Neuronal stem cell (in vitro differentiated cells): Measurements from ENCODE around the gene TMED10. TPM values are rescaled to one million over a fixed set of nuclear protein-coding genes. Genes with fewer than 3 reads are reported as not detected.

Source experiments
- DNase-seq: peaks from one replicate; pipeline ENCODE4 v3.0.0-alpha.2; 2013; ENCODE audit warnings: low spot score
- H2AFZ ChIP-seq: one replicate; pipeline ENCODE4 v1.6.1; 2013; ENCODE audit warnings: mild to moderate bottlenecking, low read length, inconsistent platforms
- H2AK5ac ChIP-seq: 2 replicates; pipeline ENCODE4 v1.6.1; 2013; ENCODE audit warnings: low read depth, mild to moderate bottlenecking, inconsistent platforms, low read length, moderate library complexity, mixed read lengths
- H2BK120ac ChIP-seq: 2 replicates; pipeline ENCODE4 v1.6.1; 2013; ENCODE audit warnings: low read depth, mild to moderate bottlenecking, inconsistent platforms, low read length, moderate library complexity, mixed read lengths
- H2BK12ac ChIP-seq: one replicate; pipeline ENCODE4 v1.6.1; 2013; ENCODE audit warnings: low read length, inconsistent platforms
- H2BK15ac ChIP-seq: 2 replicates; pipeline ENCODE4 v1.6.1; 2013; ENCODE audit warnings: mild to moderate bottlenecking, low read length, inconsistent platforms, mixed read lengths
- H2BK5ac ChIP-seq: one replicate; pipeline ENCODE4 v1.6.1; 2013; ENCODE audit warnings: inconsistent platforms, mild to moderate bottlenecking, low read length, moderate library complexity
- H3K14ac ChIP-seq: one replicate; pipeline ENCODE4 v1.6.1; 2013; ENCODE audit warnings: low read length, inconsistent platforms
- H3K18ac ChIP-seq: 2 replicates; pipeline ENCODE4 v1.6.1; 2013; ENCODE audit warnings: low read length, inconsistent platforms
- H3K23ac ChIP-seq: 2 replicates; pipeline ENCODE4 v1.6.1; 2013; ENCODE audit warnings: low read depth, mild to moderate bottlenecking, mixed read lengths, low read length, inconsistent platforms; ENCODE audit not compliant: poor library complexity
- H3K27ac ChIP-seq: replicated peaks from 3 replicates; pipeline ENCODE4 v1.5.1; 2013; ENCODE audit warnings: low read length, inconsistent platforms
- H3K27me3 ChIP-seq, 3 experiments: 2 replicates each; pipeline ENCODE4 v1.6.1; 2013; ENCODE audit warnings: low read length in 3 of 3, mild to moderate bottlenecking in 2 of 3, inconsistent platforms in 1 of 3, low read depth in 1 of 3, mixed read lengths in 1 of 3, moderate library complexity in 1 of 3; ENCODE audit not compliant: control insufficient read depth in 3 of 3, insufficient read depth in 3 of 3
- H3K36me3 ChIP-seq, 2 donors: replicated peaks in 1 of 2; 2 replicates each; pipeline ENCODE4 v1.6.1; 2013; ENCODE audit warnings: low read length in 2 of 2; ENCODE audit not compliant: control insufficient read depth in 2 of 2, insufficient read depth in 2 of 2
- H3K4ac ChIP-seq: 2 replicates; pipeline ENCODE4 v1.6.1; 2013; ENCODE audit warnings: inconsistent platforms, mild to moderate bottlenecking, low read length, moderate library complexity
- H3K4me1 ChIP-seq, 2 donors: 1 replicate in 1 of 2; 2 replicates in 1 of 2; pipeline ENCODE4 v1.6.1; 2013; ENCODE audit warnings: low read length in 2 of 2, low read depth in 1 of 2; ENCODE audit not compliant: control insufficient read depth in 2 of 2, insufficient read depth in 1 of 2
- H3K4me2 ChIP-seq: one replicate; pipeline ENCODE4 v1.6.1; 2013; ENCODE audit warnings: mild to moderate bottlenecking, low read length, inconsistent platforms; ENCODE audit not compliant: insufficient read depth, poor library complexity, severe bottlenecking
- H3K4me3 ChIP-seq, 2 donors: 2 replicates each; pipeline ENCODE4 v1.5.1; 2013; ENCODE audit warnings: low read length in 2 of 2, mild to moderate bottlenecking in 2 of 2, inconsistent platforms in 1 of 2, moderate library complexity in 1 of 2
- H3K79me1 ChIP-seq: one replicate; pipeline ENCODE4 v1.6.1; 2013; ENCODE audit warnings: low read depth, mild to moderate bottlenecking, inconsistent platforms, low read length, moderate library complexity
- H3K9ac ChIP-seq: one replicate; pipeline ENCODE4 v1.6.1; 2013; ENCODE audit warnings: mild to moderate bottlenecking, low read depth, low read length, inconsistent platforms; ENCODE audit not compliant: poor library complexity
- H3K9me3 ChIP-seq, 2 donors: replicated peaks in 1 of 2; 2 replicates each; pipeline versions ENCODE3 to v1.6.1; 2013; ENCODE audit warnings: low read length in 2 of 2, mild to moderate bottlenecking in 2 of 2, inconsistent platforms in 1 of 2, low read depth in 1 of 2, mixed read lengths in 1 of 2, moderate library complexity in 1 of 2; ENCODE audit not compliant: control insufficient read depth in 2 of 2, insufficient read depth in 1 of 2
- H4K8ac ChIP-seq: one replicate; pipeline ENCODE4 v1.6.1; 2013; ENCODE audit warnings: low read depth, mild to moderate bottlenecking, inconsistent platforms, low read length, moderate library complexity
- H4K91ac ChIP-seq: one replicate; pipeline ENCODE4 v1.6.1; 2013; ENCODE audit warnings: low read length, low read depth, mild to moderate bottlenecking, inconsistent platforms; ENCODE audit not compliant: poor library complexity
- WGBS, 2 donors: extraction: QIAGEN DNeasy Blood & Tissue Kit; methylation state at CpG; one replicate each; pipeline ENCODE4 v1.1.7; 2013; ENCODE audit warnings: missing lambda C conversion rate in 2 of 2, mixed read lengths in 1 of 2; ENCODE audit not compliant: insufficient read length in 2 of 2, insufficient replicate concordance in 1 of 2; ENCODE audit errors: extremely low coverage in 2 of 2; 5-methylcytosine and 5-hydroxymethylcytosine counted together
- small RNA-seq: library from polyadenylated mRNA; stranded (forward); fragments of <200 nt; extraction: miRNeasy Mini kit (QIAGEN cat#:217004); gene quantifications from one replicate; pipeline ENCODE3, GENCODE V24; 2013; ENCODE audit not compliant: insufficient read depth

Gene TMED10

GRCh38 chr14:75083271-75083670 lies 93.1 kb downstream of the TMED10 start:
- Histone ChIP-seq H2BK5ac (no peak overlapping the region), H2AFZ (no peak overlapping the region), H3K36me3 (peaks cover 25 to 58% of the 10 kb centered on the region in 2 donors), H2BK15ac (no peak overlapping the region), H3K4me1 (no peaks in the 10 kb centered on the region), H3K9me3 (no peaks in the 10 kb centered on the region), H2BK120ac (no peak overlapping the region), H2AK5ac (no peak overlapping the region), H3K4me2 (no peak overlapping the region), H3K14ac (no peak overlapping the region), H3K27me3 (no peaks in the 10 kb centered on the region), H3K23ac (no peak overlapping the region), H3K27ac (no peak overlapping the region), H4K91ac (no peak overlapping the region), H3K4ac (no peak overlapping the region), H2BK12ac (no peak overlapping the region), H4K8ac (no peak overlapping the region), H3K79me1 (no peaks in the 10 kb centered on the region), H3K4me3 (no peak overlapping the region), H3K9ac (no peak overlapping the region), H3K18ac (no peak overlapping the region)
- no CpG with 5 or more reads among the region's 1 CpG for WGBS, 2 donors
- DNase-seq = no peak

GRCh38 chr14:75081660-75082229 lies 94.7 kb downstream of the TMED10 start:
- H3K9ac ChIP-seq = no peak overlapping the region
- no peak for DNase-seq
- no peak overlapping the region for H2BK15ac ChIP-seq
- no peak overlapping the region for H3K4me3 ChIP-seq
- H2AFZ ChIP-seq = no peak overlapping the region
- H3K79me1 ChIP-seq = no peaks in the 10 kb centered on the region
- no peaks in the 10 kb centered on the region for H3K9me3 ChIP-seq
- no peak overlapping the region for H3K14ac ChIP-seq
- H4K8ac ChIP-seq = no peak overlapping the region
- no peak overlapping the region for H2AK5ac ChIP-seq
- no peaks in the 10 kb centered on the region for H3K27me3 ChIP-seq
- H4K91ac ChIP-seq = no peak overlapping the region
- H3K18ac ChIP-seq = no peak overlapping the region
- H3K4ac ChIP-seq = no peak overlapping the region
- WGBS, 2 donors = no CpG with 5 or more reads among the region's 2 CpGs
- H3K23ac ChIP-seq = no peak overlapping the region
- no peaks in the 10 kb centered on the region for H3K4me1 ChIP-seq
- no peak overlapping the region for H2BK12ac ChIP-seq
- H3K36me3 ChIP-seq = peaks cover 16 to 43% of the 10 kb centered on the region in 2 donors
- no peak overlapping the region for H3K4me2 ChIP-seq
- no peak overlapping the region for H2BK120ac ChIP-seq
- H2BK5ac ChIP-seq = no peak overlapping the region
- no peak overlapping the region for H3K27ac ChIP-seq

Small RNA genes within 50 kb of the gene (small RNA-seq; reads per million reads assigned to genes)
- gene HIF1AP1 = not detected
- not detected for gene RNU4ATAC14P
